GM23338 (cell line): ENCODE results near the gene DCLRE1C. TPM values are rescaled to one million over a fixed set of nuclear protein-coding genes. Genes with fewer than 3 reads are reported as not detected.

Source experiments
- ATAC-seq: fragments of 200-7000 bp; cut with Tn5 transposase; 3 replicates; pipeline ENCODE4 v1.9.1; 2020
- DNase-seq: peaks from one replicate; pipeline ENCODE4 v3.0.0-alpha.2; 2015; ENCODE audit warnings: low spot score
- H2AFZ ChIP-seq: fragments of 200-600 bp; sonication (generic); 2 replicates; pipeline ENCODE4 v1.8.0; 2016; ENCODE audit warnings: antibody characterized with exemption, mild to moderate bottlenecking, moderate library complexity
- H3F3A ChIP-seq: fragments of 200-600 bp; sonication (generic); replicated peaks from 2 replicates; pipeline ENCODE4 v1.8.0; 2017; ENCODE audit warnings: antibody characterized with exemption, mixed run types, low read depth
- H3K27ac ChIP-seq: fragments of 200-600 bp; sonication (generic); 2 replicates; pipeline ENCODE4 v1.6.1; 2016; ENCODE audit warnings: low read depth
- H3K27me3 ChIP-seq: fragments of 200-600 bp; sonication (generic); 2 replicates; pipeline ENCODE4 v1.8.0; 2016; ENCODE audit warnings: mild to moderate bottlenecking, mixed run types, moderate library complexity; ENCODE audit not compliant: insufficient read depth
- H3K36me3 ChIP-seq: fragments of 200-600 bp; sonication (generic); 2 replicates; pipeline ENCODE4 v1.8.0; 2016; ENCODE audit warnings: mild to moderate bottlenecking; ENCODE audit not compliant: insufficient read depth
- H3K4me1 ChIP-seq: fragments of 200-600 bp; sonication (generic); 2 replicates; pipeline ENCODE4 v1.8.0; 2016; ENCODE audit warnings: mild to moderate bottlenecking, moderate library complexity; ENCODE audit not compliant: insufficient read depth
- H3K4me2 ChIP-seq: fragments of 200-600 bp; sonication (generic); 2 replicates; pipeline ENCODE4 v1.7.1; 2017; ENCODE audit warnings: mixed run types
- H3K4me3 ChIP-seq: fragments of 200-600 bp; sonication (generic); 2 replicates; pipeline ENCODE4 v1.6.1; 2016; ENCODE audit warnings: mixed run types
- H3K79me2 ChIP-seq: fragments of 200-600 bp; sonication (generic); replicated peaks from 2 replicates; pipeline ENCODE4 v1.8.0; 2017; ENCODE audit warnings: mild to moderate bottlenecking; ENCODE audit not compliant: insufficient read depth
- H3K9me2 ChIP-seq: fragments of 200-600 bp; sonication (generic); 2 replicates; pipeline ENCODE4 v1.8.0; 2017; ENCODE audit not compliant: insufficient read depth
- H4K20me1 ChIP-seq: fragments of 200-600 bp; sonication (generic); replicated peaks from 2 replicates; pipeline ENCODE4 v1.8.0; 2017; ENCODE audit warnings: mild to moderate bottlenecking; ENCODE audit not compliant: insufficient read depth
- H3K27ac Mint-ChIP-seq: 2 replicates; pipeline ENCODE4 v1.8.0; 2020; ENCODE audit warnings: inconsistent platforms, mild to moderate bottlenecking, moderate library complexity, mixed read lengths
- H3K27me3 Mint-ChIP-seq: 3 replicates; pipeline ENCODE4 v1.8.0; 2022; ENCODE audit warnings: low read depth, mild to moderate bottlenecking, moderate library complexity, mixed read lengths, inconsistent platforms; ENCODE audit not compliant: insufficient read depth, poor library complexity
- H3K36me3 Mint-ChIP-seq: 3 replicates; pipeline ENCODE4 v1.8.0; 2021; ENCODE audit warnings: low read depth, mild to moderate bottlenecking, inconsistent platforms, moderate library complexity, mixed read lengths
- H3K4me1 Mint-ChIP-seq: 3 replicates; pipeline ENCODE4 v1.8.0; 2020; ENCODE audit warnings: mild to moderate bottlenecking, inconsistent platforms, mixed read lengths
- H3K4me3 Mint-ChIP-seq: 3 replicates; pipeline ENCODE4 v1.8.0; 2021; ENCODE audit warnings: moderate library complexity, mild to moderate bottlenecking, inconsistent platforms, mixed read lengths
- H3K9me3 Mint-ChIP-seq: 3 replicates; pipeline ENCODE4 v1.8.0; 2020; ENCODE audit warnings: moderate library complexity, mild to moderate bottlenecking, inconsistent platforms, mixed read lengths
- ETS1 ChIP-seq: IDR thresholded peaks from 2 replicates; pipeline ENCODE4 v1.6.1; 2016; ENCODE audit warnings: antibody characterized with exemption
- EZH2 ChIP-seq: fragments of 200-600 bp; sonication (generic); IDR thresholded peaks from one replicate; pipeline ENCODE4 v1.8.0; 2017; ENCODE audit warnings: antibody characterized with exemption, mild to moderate bottlenecking, low read depth; ENCODE audit not compliant: unreplicated experiment
- EZH2phosphoT487 ChIP-seq: fragments of 200-600 bp; sonication (generic); IDR thresholded peaks from one replicate; pipeline ENCODE4 v1.8.1; 2018; ENCODE audit warnings: antibody characterized with exemption; ENCODE audit not compliant: unreplicated experiment
- JUNB ChIP-seq: IDR thresholded peaks from one replicate; pipeline ENCODE4 v1.6.1; 2016; ENCODE audit warnings: antibody characterized with exemption; ENCODE audit not compliant: unreplicated experiment
- POLR2AphosphoS5 ChIP-seq: IDR thresholded peaks from 2 replicates; pipeline ENCODE4 v1.6.1; 2016; ENCODE audit warnings: antibody characterized with exemption, low read depth
- REST ChIP-seq: IDR thresholded peaks from one replicate; pipeline ENCODE4 v1.6.1; 2018; ENCODE audit warnings: antibody characterized with exemption; ENCODE audit not compliant: unreplicated experiment
- STAT1 ChIP-seq: IDR thresholded peaks from one replicate; pipeline ENCODE4 v1.6.1; 2016; ENCODE audit warnings: antibody characterized with exemption; ENCODE audit not compliant: unreplicated experiment
- ZNF114 ChIP-seq: fragments of 250-450 bp; sonication (Bioruptor Pico); IDR thresholded peaks from 2 replicates; pipeline ENCODE4 v1.5.0; 2020; ENCODE audit warnings: mild to moderate bottlenecking, moderate library complexity
- ZNF462 ChIP-seq: fragments of 250-450 bp; sonication (Bioruptor Pico); IDR thresholded peaks from 2 replicates; pipeline ENCODE4 v1.5.0; 2020; ENCODE audit warnings: mild to moderate bottlenecking, moderate library complexity
- polyA plus RNA-seq: library from polyadenylated mRNA; unstranded; fragments of >200 nt; fragmentation: Nextera tagmentation; extraction: Ambion mirVana; gene quantifications from 2 replicates; pipeline ENCODE4 v1.2.1, GENCODE V29; 2016
- total RNA-seq: library from RNA; depleted of rRNA; stranded (reverse); fragments of >200 nt; shearing (Covaris generic); gene quantifications from 2 replicates; pipeline ENCODE4 v1.2.3, GENCODE V29; 2014

Gene DCLRE1C
- total and polyA plus RNA-seq, 2 experiments from 2014 or later, result 3.9 to 30.2 TPM

- no peak for TF ChIP-seq ZNF462 (CRISPR knock-in tag)
- TF ChIP-seq ZNF114 (CRISPR knock-in tag), result no peak
- TF ChIP-seq STAT1, result no peak
- no peak for TF ChIP-seq POLR2AphosphoS5
- TF ChIP-seq ETS1, result no peak
Measured at GRCh38 chr10:14858338-14858960, 95.4 kb downstream of the DCLRE1C start (continued).

DNA sequence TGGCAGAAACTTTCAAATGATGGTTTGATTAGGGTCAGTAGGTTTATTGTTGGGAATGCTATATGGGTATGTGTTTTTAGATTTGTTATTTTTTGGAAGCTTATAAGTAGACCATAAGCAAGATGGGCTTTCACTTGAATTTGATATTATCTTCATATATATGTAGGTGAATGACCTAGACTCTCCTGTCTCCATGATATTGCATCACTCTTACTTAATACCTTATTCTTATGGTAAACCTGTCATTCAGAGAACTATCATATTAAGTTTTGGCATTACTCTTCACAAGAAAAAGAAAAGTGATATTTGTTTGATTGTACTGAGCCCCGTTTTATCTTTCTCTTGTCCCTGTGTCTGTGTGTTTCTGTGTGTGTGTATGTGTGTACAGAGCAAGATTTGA, 98.4 kb downstream of the DCLRE1C start:
- Mint-ChIP-seq H3K27ac (no peak overlapping the region), H3K9me3 (no peaks in the 10 kb centered on the region), H3K4me1 (no peaks in the 10 kb centered on the region), H3K27me3 (peaks cover 2% of the 10 kb centered on the region), H3K36me3 (peaks cover 31% of the 10 kb centered on the region), H3K4me3 (no peak overlapping the region)
- Histone ChIP-seq H2AFZ (no peak overlapping the region), H4K20me1 (no peaks in the 10 kb centered on the region), H3K36me3 (peaks cover 10% of the 10 kb centered on the region; the same call in 1 of the 2 replicates), H3K9me2 (no peaks in the 10 kb centered on the region), H3F3A (no peaks in the 10 kb centered on the region), H3K4me2 (no peak overlapping the region), H3K27ac (no peak overlapping the region), H3K79me2 (no peaks in the 10 kb centered on the region), H3K4me3 (no peak overlapping the region), H3K27me3 (no peaks in the 10 kb centered on the region), H3K4me1 (no peaks in the 10 kb centered on the region)
- DNase-seq (no peak), ATAC-seq (no peak)
- no peak for TF ChIP-seq EZH2phosphoT487
- TF ChIP-seq REST, result no peak
- TF ChIP-seq EZH2, result no peak
- TF ChIP-seq ETS1, result no peak
- no peak for TF ChIP-seq JUNB
